Lower leg skin (tissue), 3 donors: Measurements from ENCODE around the gene GALNT14.

Experiments
- CTCF ChIP-seq, 3 donors: fragments of 450-650 bp; IDR thresholded peaks; one replicate each; pipeline ENCODE4 v1.5.1; 2016; ENCODE audit warnings: antibody characterized with exemption in 3 of 3, mild to moderate bottlenecking in 3 of 3, moderate library complexity in 2 of 3
- POLR2A ChIP-seq, 2 donors: fragments of 450-650 bp; IDR thresholded peaks; one replicate each; pipeline ENCODE4 v1.6.1; 2016 to 2017; ENCODE audit warnings: antibody characterized with exemption in 2 of 2, mild to moderate bottlenecking in 1 of 2, moderate library complexity in 1 of 2

DNA sequence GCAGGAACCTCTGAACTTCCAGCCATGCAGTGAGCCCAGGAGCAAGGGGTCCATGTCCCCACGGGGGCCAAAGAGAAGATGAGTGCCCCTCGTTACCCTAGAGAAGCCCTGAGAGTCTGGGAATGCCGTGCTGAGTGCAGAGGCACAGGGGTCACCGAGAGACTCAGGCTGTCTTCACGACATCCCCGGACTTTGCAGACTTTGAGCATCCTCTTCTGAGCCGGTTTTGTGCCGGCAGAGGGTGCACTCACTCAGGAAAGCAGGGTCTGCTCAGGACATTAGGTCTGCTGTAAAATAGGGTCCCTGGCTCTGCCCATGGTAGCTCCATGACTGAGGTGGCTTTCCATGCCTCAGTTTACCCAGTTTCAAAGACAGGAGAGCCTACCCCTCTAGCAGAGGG is 71.0 kb downstream of the GALNT14 start:
- no peak for TF ChIP-seq CTCF (IDR thresholded peaks at IDR 0.05)
- TF ChIP-seq POLR2A (IDR thresholded peaks at IDR 0.05), result no peak
